A549 (cell line): ENCODE results near the gene DNAJB12.

ENCODE experiments used
- MAFK ChIP-seq: fragments of 450-650 bp; IDR thresholded peaks from 2 replicates; pipeline ENCODE4 v1.6.1; 2014; ENCODE audit not compliant: partially characterized antibody
- POLR2AphosphoS2 ChIP-seq: conservative IDR thresholded peaks from 2 replicates; pipeline ENCODE4 v1.6.1; 2012; ENCODE audit warnings: low read length, improper control_type of control experiment, inconsistent platforms
- RCOR1 ChIP-seq: fragments of 150-350 bp; IDR thresholded peaks from 2 replicates; pipeline ENCODE4 v1.6.1; 2014; ENCODE audit warnings: antibody characterized with exemption, low read length, low read depth
- SMC3 ChIP-seq: fragments of >200 bp; sonication (Bioruptor Twin); formaldehyde crosslinking; IDR thresholded peaks from 3 replicates; pipeline ENCODE4 v1.6.1; 2018; ENCODE audit warnings: inconsistent platforms
- ZNF302 ChIP-seq: fragments of 250-450 bp; sonication (Bioruptor Pico); IDR thresholded peaks from 2 replicates; pipeline ENCODE4 v1.9.0; 2021; ENCODE audit warnings: inconsistent platforms, mild to moderate bottlenecking, moderate library complexity
- TF ChIP-seq, protein P1 (sequence below): IDR thresholded peaks from 2 replicates; pipeline ENCODE4 v1.6.1; 2012
- TF ChIP-seq, protein P2 (sequence below): fragments of >200 bp; sonication (Bioruptor Twin); formaldehyde crosslinking; IDR thresholded peaks from 3 replicates; pipeline ENCODE4 v1.5.1; 2016

DNA sequence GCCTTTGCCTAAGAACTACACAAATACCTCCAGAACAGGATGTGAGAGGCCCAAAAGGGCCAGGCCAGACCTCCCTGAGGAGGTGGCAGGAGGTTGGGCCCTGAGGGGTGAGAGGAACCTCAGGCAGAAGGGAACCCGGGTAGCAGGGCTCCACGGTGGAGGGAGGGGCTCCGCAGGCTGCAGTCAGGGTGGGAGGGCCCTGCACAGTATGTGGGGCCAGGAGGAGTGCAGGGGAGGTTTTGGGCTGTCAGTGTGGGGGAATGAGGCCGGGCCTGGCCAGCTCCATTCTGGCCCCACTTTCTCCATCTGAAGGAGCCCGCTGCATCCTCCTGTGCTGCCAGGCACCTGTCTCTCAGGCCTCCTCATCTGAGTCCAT lies 25.9 kb downstream of the DNAJB12 start:
- TF ChIP-seq MAFK (no peak), SMC3 (no peak), RCOR1 (no peak), POLR2AphosphoS2 (no peak), ZNF302 (CRISPR knock-in tag) (no peak)
- TF ChIP-seq, protein P1, sequence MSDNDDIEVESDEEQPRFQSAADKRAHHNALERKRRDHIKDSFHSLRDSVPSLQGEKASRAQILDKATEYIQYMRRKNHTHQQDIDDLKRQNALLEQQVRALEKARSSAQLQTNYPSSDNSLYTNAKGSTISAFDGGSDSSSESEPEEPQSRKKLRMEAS = no peak
- TF ChIP-seq, protein P2, sequence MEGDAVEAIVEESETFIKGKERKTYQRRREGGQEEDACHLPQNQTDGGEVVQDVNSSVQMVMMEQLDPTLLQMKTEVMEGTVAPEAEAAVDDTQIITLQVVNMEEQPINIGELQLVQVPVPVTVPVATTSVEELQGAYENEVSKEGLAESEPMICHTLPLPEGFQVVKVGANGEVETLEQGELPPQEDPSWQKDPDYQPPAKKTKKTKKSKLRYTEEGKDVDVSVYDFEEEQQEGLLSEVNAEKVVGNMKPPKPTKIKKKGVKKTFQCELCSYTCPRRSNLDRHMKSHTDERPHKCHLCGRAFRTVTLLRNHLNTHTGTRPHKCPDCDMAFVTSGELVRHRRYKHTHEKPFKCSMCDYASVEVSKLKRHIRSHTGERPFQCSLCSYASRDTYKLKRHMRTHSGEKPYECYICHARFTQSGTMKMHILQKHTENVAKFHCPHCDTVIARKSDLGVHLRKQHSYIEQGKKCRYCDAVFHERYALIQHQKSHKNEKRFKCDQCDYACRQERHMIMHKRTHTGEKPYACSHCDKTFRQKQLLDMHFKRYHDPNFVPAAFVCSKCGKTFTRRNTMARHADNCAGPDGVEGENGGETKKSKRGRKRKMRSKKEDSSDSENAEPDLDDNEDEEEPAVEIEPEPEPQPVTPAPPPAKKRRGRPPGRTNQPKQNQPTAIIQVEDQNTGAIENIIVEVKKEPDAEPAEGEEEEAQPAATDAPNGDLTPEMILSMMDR = no peak
